ENCODE measurements around the gene ZYG11B.
"Not testable (repeated sequence)": the region's sequence is repeated elsewhere in the genome, so short reads cannot be mapped to it uniquely, and the experiment has no call there.

Gene ZYG11B

GRCh38 chr1:52801011-52801410 is 74.8 kb downstream of the ZYG11B start:
- H3K4me3 ChIP-seq: no peak overlapping the region
- no peak for DNase-seq (ENCODE audit: low spot score in 2 of 2)
- H3K9me3 ChIP-seq: no peaks in the 10 kb centered on the region
- in situ Hi-C loops (cut with MboI; ENCODE audit: low sequenced_read_pairs): no loop called here
- H3K4me1 ChIP-seq: no peaks in the 10 kb centered on the region
- no peaks in the 10 kb centered on the region for H3K27me3 ChIP-seq (ENCODE audit: low read depth)
- H3K36me3 ChIP-seq (replicated peaks): peaks cover 5% of the 10 kb centered on the region

- H3K27me3 ChIP-seq (ENCODE audit: low read depth); DNase-seq (ENCODE audit: low spot score in 2 of 2); H3K9me3 ChIP-seq; H3K36me3 ChIP-seq (replicated peaks); in situ Hi-C loops (cut with MboI; ENCODE audit: low sequenced_read_pairs); H3K4me1 ChIP-seq; H3K4me3 ChIP-seq: not testable (repeated sequence)
Measured at GRCh38 chr1:52804083-52804482, 77.8 kb downstream of the ZYG11B start.

GRCh38 chr1:52814465-52814864 is 88.2 kb downstream of the ZYG11B start:
- Histone ChIP-seq H3K4me1 (no peaks in the 10 kb centered on the region), H3K36me3 (replicated peaks) (peaks cover 16% of the 10 kb centered on the region; the same call in 1 of the 2 replicates), H3K27me3 (ENCODE audit: low read depth) (no peaks in the 10 kb centered on the region), H3K9me3 (no peaks in the 10 kb centered on the region), H3K4me3 (no peak overlapping the region)
- in situ Hi-C loops (cut with MboI; ENCODE audit: low sequenced_read_pairs): no loop called here
- no peak for DNase-seq (ENCODE audit: low spot score in 2 of 2)

- peaks cover 13% of the 10 kb centered on the region; the same call in 1 of the 2 replicates for H3K36me3 ChIP-seq (replicated peaks)
- H3K9me3 ChIP-seq; in situ Hi-C loops (cut with MboI; ENCODE audit: low sequenced_read_pairs); DNase-seq (ENCODE audit: low spot score in 2 of 2); H3K27me3 ChIP-seq (ENCODE audit: low read depth); H3K4me3 ChIP-seq; H3K4me1 ChIP-seq: not testable (repeated sequence)
Measured at GRCh38 chr1:52820830-52821229, 94.6 kb downstream of the ZYG11B start.

GRCh38 chr1:52825868-52826267 is 99.6 kb downstream of the ZYG11B start:
- no peak for DNase-seq (ENCODE audit: low spot score in 2 of 2)
- Histone ChIP-seq H3K4me1 (no peaks in the 10 kb centered on the region), H3K9me3 (no peaks in the 10 kb centered on the region), H3K36me3 (replicated peaks) (0 out of 2 replicates have a peak, but pooled peaks cover 3% of the 10 kb centered on the region), H3K4me3 (no peak overlapping the region), H3K27me3 (ENCODE audit: low read depth) (no peaks in the 10 kb centered on the region)
- in situ Hi-C loops (cut with MboI; ENCODE audit: low sequenced_read_pairs): no loop called here

- no peaks in the 10 kb centered on the region for H3K9me3 ChIP-seq
- in situ Hi-C loops (cut with MboI; ENCODE audit: low sequenced_read_pairs): no loop called here
- H3K4me1 ChIP-seq: peaks cover 8% of the 10 kb centered on the region
- no peak overlapping the region for H3K4me3 ChIP-seq
- DNase-seq (ENCODE audit: low spot score in 2 of 2): no peak
- peaks cover 16% of the 10 kb centered on the region for H3K27me3 ChIP-seq (ENCODE audit: low read depth)
- H3K36me3 ChIP-seq (replicated peaks): no peaks in the 10 kb centered on the region
Measured at GRCh38 chr1:52834798-52835197, 108.5 kb downstream of the ZYG11B start.

- H3K27me3 ChIP-seq (ENCODE audit: low read depth): peaks cover 16% of the 10 kb centered on the region
- no peak overlapping the region for H3K4me3 ChIP-seq
- peak; percentile 26 to 92 for DNase-seq (ENCODE audit: low spot score in 2 of 2)
- H3K9me3 ChIP-seq: no peaks in the 10 kb centered on the region
- in situ Hi-C loops (cut with MboI; ENCODE audit: low sequenced_read_pairs): no loop called here
- peaks cover 8% of the 10 kb centered on the region for H3K4me1 ChIP-seq
- no peaks in the 10 kb centered on the region for H3K36me3 ChIP-seq (replicated peaks)
Measured at GRCh38 chr1:52836035-52836434, 109.8 kb downstream of the ZYG11B start.

GRCh38 chr1:52839175-52839574 is 112.9 kb downstream of the ZYG11B start:
- in situ Hi-C loops (cut with MboI; ENCODE audit: low sequenced_read_pairs); H3K4me3 ChIP-seq; H3K9me3 ChIP-seq; H3K36me3 ChIP-seq (replicated peaks); DNase-seq (ENCODE audit: low spot score in 2 of 2): not testable (repeated sequence)
- peaks cover 21% of the 10 kb centered on the region for H3K27me3 ChIP-seq (ENCODE audit: low read depth)
- H3K4me1 ChIP-seq: peaks cover 21% of the 10 kb centered on the region

- Histone ChIP-seq H3K27me3 (ENCODE audit: low read depth) (peaks cover 10% of the 10 kb centered on the region), H3K36me3 (replicated peaks) (no peaks in the 10 kb centered on the region), H3K4me1 (peaks cover 13% of the 10 kb centered on the region), H3K4me3 (peak within 1 kb of the TSS; percentile 38), H3K9me3 (no peaks in the 10 kb centered on the region)
- DNase-seq (ENCODE audit: low spot score in 2 of 2): peak; percentile 78 to 88
- in situ Hi-C loops (cut with MboI; ENCODE audit: low sequenced_read_pairs): no loop called here
Measured at GRCh38 chr1:52842643-52843310, 116.5 kb downstream of the ZYG11B start, which contains the start of gene ZYG11A. TSS of gene ZYG11A (plus strand) at chr1:52842760. CDS start at chr1:52842884, 124 bp downstream.

- in situ Hi-C loops (cut with MboI; ENCODE audit: low sequenced_read_pairs); H3K27me3 ChIP-seq (ENCODE audit: low read depth); H3K9me3 ChIP-seq; H3K36me3 ChIP-seq (replicated peaks); DNase-seq (ENCODE audit: low spot score in 2 of 2); H3K4me3 ChIP-seq: not testable (repeated sequence)
- peaks cover 13% of the 10 kb centered on the region for H3K4me1 ChIP-seq
Measured at GRCh38 chr1:52845119-52845518, 118.9 kb downstream of the ZYG11B start.

GRCh38 chr1:52848423-52848822 is 122.2 kb downstream of the ZYG11B start:
- Histone ChIP-seq H3K27me3 (ENCODE audit: low read depth) (no peaks in the 10 kb centered on the region; the same call in 1 of the 2 replicates), H3K9me3 (no peaks in the 10 kb centered on the region), H3K36me3 (replicated peaks) (no peaks in the 10 kb centered on the region), H3K4me1 (no peaks in the 10 kb centered on the region), H3K4me3 (no peak overlapping the region)
- no peak for DNase-seq (ENCODE audit: low spot score in 2 of 2)
- in situ Hi-C loops (cut with MboI; ENCODE audit: low sequenced_read_pairs): no loop called here

GRCh38 chr1:52850951-52851350 is 124.7 kb downstream of the ZYG11B start:
- DNase-seq (ENCODE audit: low spot score in 2 of 2): no peak
- no peak overlapping the region for H3K4me3 ChIP-seq
- H3K36me3 ChIP-seq (replicated peaks): no peaks in the 10 kb centered on the region
- no peaks in the 10 kb centered on the region for H3K9me3 ChIP-seq
- no peaks in the 10 kb centered on the region for H3K4me1 ChIP-seq
- no peaks in the 10 kb centered on the region for H3K27me3 ChIP-seq (ENCODE audit: low read depth)
- in situ Hi-C loops (cut with MboI; ENCODE audit: low sequenced_read_pairs): no loop called here

- H3K27me3 ChIP-seq (ENCODE audit: low read depth): no peaks in the 10 kb centered on the region
- no peak for DNase-seq (ENCODE audit: low spot score in 2 of 2)
- H3K36me3 ChIP-seq (replicated peaks): no peaks in the 10 kb centered on the region
- no peak overlapping the region for H3K4me3 ChIP-seq
- in situ Hi-C loops (cut with MboI; ENCODE audit: low sequenced_read_pairs): no loop called here
- H3K9me3 ChIP-seq: no peaks in the 10 kb centered on the region
- no peaks in the 10 kb centered on the region for H3K4me1 ChIP-seq
Measured at GRCh38 chr1:52852854-52853253, 126.6 kb downstream of the ZYG11B start.

- in situ Hi-C loops (cut with MboI; ENCODE audit: low sequenced_read_pairs): no loop called here
- DNase-seq (ENCODE audit: low spot score in 2 of 2): no peak
Measured at GRCh38 chr1:52855584-52855983, 129.3 kb downstream of the ZYG11B start.

GRCh38 chr1:52856026-52856425 is 129.8 kb downstream of the ZYG11B start:
- in situ Hi-C loops (cut with MboI; ENCODE audit: low sequenced_read_pairs): no loop called here
- DNase-seq (ENCODE audit: low spot score in 2 of 2): no peak
- Histone ChIP-seq H3K9me3 (no peaks in the 10 kb centered on the region), H3K27me3 (ENCODE audit: low read depth) (no peaks in the 10 kb centered on the region), H3K4me3 (no peak overlapping the region), H3K36me3 (replicated peaks) (no peaks in the 10 kb centered on the region), H3K4me1 (no peaks in the 10 kb centered on the region)

More at GRCh38 chr1:52855584-52855983, 129.3 kb downstream of the ZYG11B start:
- no peaks in the 10 kb centered on the region for H3K9me3 ChIP-seq
- H3K4me3 ChIP-seq: no peak overlapping the region
- H3K36me3 ChIP-seq (replicated peaks): no peaks in the 10 kb centered on the region
- no peaks in the 10 kb centered on the region for H3K27me3 ChIP-seq (ENCODE audit: low read depth)
- H3K4me1 ChIP-seq: no peaks in the 10 kb centered on the region
